ENCODE measurements around the gene KIF22.

GRCh38 chr16:29767062-29767461, 23.5 kb upstream of the KIF22 start:
- TF ChIP-seq CTCF (IDR thresholded peaks at IDR 0.05; ENCODE audit: insufficient read depth, low read depth, low read length) (no peak), EZH2 (IDR thresholded peaks at IDR 0.05; ENCODE audit: insufficient read depth, low read length) (no peak)

Measured in astrocyte (in vitro differentiated cells and primary cell).